ENCODE measurements around the gene KCNC2.

- TF ChIP-seq, protein P1, sequence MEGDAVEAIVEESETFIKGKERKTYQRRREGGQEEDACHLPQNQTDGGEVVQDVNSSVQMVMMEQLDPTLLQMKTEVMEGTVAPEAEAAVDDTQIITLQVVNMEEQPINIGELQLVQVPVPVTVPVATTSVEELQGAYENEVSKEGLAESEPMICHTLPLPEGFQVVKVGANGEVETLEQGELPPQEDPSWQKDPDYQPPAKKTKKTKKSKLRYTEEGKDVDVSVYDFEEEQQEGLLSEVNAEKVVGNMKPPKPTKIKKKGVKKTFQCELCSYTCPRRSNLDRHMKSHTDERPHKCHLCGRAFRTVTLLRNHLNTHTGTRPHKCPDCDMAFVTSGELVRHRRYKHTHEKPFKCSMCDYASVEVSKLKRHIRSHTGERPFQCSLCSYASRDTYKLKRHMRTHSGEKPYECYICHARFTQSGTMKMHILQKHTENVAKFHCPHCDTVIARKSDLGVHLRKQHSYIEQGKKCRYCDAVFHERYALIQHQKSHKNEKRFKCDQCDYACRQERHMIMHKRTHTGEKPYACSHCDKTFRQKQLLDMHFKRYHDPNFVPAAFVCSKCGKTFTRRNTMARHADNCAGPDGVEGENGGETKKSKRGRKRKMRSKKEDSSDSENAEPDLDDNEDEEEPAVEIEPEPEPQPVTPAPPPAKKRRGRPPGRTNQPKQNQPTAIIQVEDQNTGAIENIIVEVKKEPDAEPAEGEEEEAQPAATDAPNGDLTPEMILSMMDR (IDR thresholded peaks at IDR 0.05), result no peak
- TF ChIP-seq POLR2A (IDR thresholded peaks at IDR 0.05), result no peak
- no peak for TF ChIP-seq POLR2AphosphoS5 (IDR thresholded peaks at IDR 0.05)
Observed at GRCh38 chr12:75099210-75099609, 110.4 kb downstream of the KCNC2 start.
